ENCODE results near the gene FRYL. TPM values are rescaled to one million over a fixed set of nuclear protein-coding genes. Genes with fewer than 3 reads are reported as not detected.
"Not testable (repeated sequence)": the region's sequence is repeated elsewhere in the genome, so short reads cannot be mapped to it uniquely, and the experiment has no call there.

FRYL gene
- total RNA-seq, 2 experiments from 2014 or later = 80.8 to 97.3 TPM

DNA sequence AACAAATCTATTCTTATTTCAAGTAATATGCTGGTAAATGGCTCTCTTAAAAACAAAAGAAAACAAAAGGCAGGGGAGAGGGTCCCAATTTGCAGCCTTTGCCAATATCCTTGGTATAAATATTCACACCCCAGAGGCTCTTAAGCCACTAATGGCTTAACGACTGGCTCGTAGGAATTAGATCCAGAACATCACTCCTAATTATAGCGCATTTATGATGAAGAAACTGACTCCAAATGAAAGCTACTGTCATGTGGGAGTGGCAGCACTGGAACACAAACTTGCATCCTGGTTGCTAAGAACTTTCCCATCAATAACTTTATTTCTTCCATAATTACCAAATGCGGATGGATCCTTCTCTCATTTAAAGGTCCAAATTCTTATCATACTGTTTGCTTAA lies 138.7 kb downstream of the FRYL start:
- ATAC-seq (no peak), DNase-seq (no peak)
- no peaks in the 10 kb centered on the region for H3K27me3 Mint-ChIP-seq
- CTCF ChIA-PET = no interaction called here
- H3K4me1 Mint-ChIP-seq = peaks cover 3% of the 10 kb centered on the region
- H3K4me3 Mint-ChIP-seq = no peak overlapping the region
- peaks cover 1% of the 10 kb centered on the region for H3K9me3 Mint-ChIP-seq (ENCODE audit: low read depth)
- H3K27ac Mint-ChIP-seq = no peak overlapping the region
- peaks cover 8% of the 10 kb centered on the region for H3K36me3 Mint-ChIP-seq

DNA sequence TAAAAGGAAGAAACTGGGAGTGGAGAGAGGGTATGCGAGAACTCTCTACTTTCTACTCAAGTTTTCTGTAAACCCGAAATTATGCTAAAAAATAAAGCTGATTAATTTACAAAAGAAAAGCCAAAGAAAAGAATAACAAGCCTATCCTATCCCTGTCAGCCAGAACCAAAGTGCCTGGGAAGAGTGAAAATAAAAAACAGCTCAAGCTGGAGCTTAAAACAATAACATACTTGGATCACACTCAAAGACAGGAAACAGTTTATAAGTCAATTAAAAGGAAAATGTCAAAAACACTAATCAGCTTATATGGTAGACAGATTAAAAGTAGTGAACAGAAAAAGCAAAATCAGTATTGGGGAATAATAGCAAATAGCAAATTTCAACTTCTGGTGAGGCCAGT lies 139.4 kb downstream of the FRYL start:
- Mint-ChIP-seq H3K9me3 (ENCODE audit: low read depth) (peaks cover 1% of the 10 kb centered on the region), H3K36me3 (peaks cover 8% of the 10 kb centered on the region), H3K4me1 (peaks cover 4% of the 10 kb centered on the region), H3K27ac (no peak overlapping the region), H3K4me3 (no peak overlapping the region), H3K27me3 (no peaks in the 10 kb centered on the region)
- CTCF ChIA-PET = interaction anchor here (0.9 kb wide), 1 partner anchor 64 kb away, joined by 3 read pairs; no protein-coding TSS in a partner anchor
- ATAC-seq (no peak), DNase-seq (no peak)

DNA sequence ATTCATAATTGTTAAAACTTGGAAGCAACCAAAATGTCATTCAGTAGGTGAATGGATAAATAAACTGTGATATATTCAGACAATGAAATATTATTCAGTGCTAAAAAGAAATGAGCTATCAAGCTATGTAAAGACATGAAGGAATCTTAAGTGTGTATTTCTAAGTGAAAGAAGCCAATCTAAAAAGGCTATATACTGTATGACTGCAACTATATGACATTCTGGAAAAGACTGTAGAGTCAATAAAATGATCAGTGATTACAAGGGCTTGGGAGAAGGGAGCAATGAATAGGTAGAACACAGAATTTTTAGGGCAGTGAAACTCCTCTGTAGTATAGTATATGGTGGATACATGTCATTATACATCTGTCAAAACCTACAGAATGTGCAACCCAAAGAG lies 139.9 kb downstream of the FRYL start:
- no peak overlapping the region for H3K27ac Mint-ChIP-seq
- ATAC-seq = no peak
- H3K27me3 Mint-ChIP-seq = no peaks in the 10 kb centered on the region
- DNase-seq = no peak
- no peak overlapping the region for H3K4me3 Mint-ChIP-seq
- CTCF ChIA-PET = interaction anchor here (0.9 kb wide), 1 partner anchor 64 kb away, joined by 3 read pairs; no protein-coding TSS in a partner anchor
- peaks cover 4% of the 10 kb centered on the region for H3K4me1 Mint-ChIP-seq
- H3K9me3 Mint-ChIP-seq (ENCODE audit: low read depth) = peaks cover 1% of the 10 kb centered on the region
- H3K36me3 Mint-ChIP-seq = peaks cover 8% of the 10 kb centered on the region

DNA sequence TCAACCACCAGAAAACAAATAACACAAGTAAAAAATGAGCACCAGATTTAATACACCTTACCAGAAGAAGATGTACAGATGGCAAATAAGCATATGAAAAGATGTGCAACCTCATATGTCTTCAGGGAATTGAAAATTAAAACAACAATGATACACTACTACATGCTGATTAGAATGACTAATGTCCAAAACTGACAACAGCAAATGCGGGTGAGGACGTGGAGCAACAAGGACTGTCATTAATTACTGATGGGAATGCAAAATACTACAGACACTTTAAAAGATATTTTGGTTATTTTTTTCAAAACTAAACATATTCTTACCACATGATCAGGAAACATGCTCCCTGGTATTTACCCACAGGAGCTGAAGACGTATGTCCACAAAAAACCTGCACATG lies 140.3 kb downstream of the FRYL start:
- peaks cover 4% of the 10 kb centered on the region for H3K4me1 Mint-ChIP-seq
- H3K4me3 Mint-ChIP-seq = no peak overlapping the region
- H3K27me3 Mint-ChIP-seq = no peaks in the 10 kb centered on the region
- H3K9me3 Mint-ChIP-seq (ENCODE audit: low read depth) = peaks cover 1% of the 10 kb centered on the region
- DNase-seq = no peak
- CTCF ChIA-PET = no interaction called here
- H3K27ac Mint-ChIP-seq = no peak overlapping the region
- ATAC-seq = no peak
- peaks cover 8% of the 10 kb centered on the region for H3K36me3 Mint-ChIP-seq

DNA sequence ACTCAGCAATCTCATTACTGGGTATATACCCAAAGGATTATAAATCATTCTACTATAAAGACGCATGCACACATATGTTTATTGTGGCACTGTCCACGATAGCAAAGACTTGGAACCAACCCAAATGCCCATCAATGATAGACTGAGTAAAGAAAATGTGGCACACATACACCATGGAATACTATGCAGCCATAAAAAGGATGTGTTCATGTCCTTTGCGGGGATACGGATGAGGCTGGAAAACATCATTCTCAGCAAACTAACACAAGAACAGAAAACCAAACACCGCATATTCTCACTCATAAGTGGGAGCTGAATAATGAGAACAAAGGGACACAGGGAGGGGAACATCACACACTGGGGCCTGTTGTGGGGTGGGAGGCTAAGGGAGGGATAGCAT lies 141.5 kb downstream of the FRYL start:
- H3K9me3 Mint-ChIP-seq (ENCODE audit: low read depth); DNase-seq; H3K27ac Mint-ChIP-seq; H3K4me1 Mint-ChIP-seq; H3K27me3 Mint-ChIP-seq; CTCF ChIA-PET; ATAC-seq; H3K4me3 Mint-ChIP-seq; H3K36me3 Mint-ChIP-seq: not testable (repeated sequence)

DNA sequence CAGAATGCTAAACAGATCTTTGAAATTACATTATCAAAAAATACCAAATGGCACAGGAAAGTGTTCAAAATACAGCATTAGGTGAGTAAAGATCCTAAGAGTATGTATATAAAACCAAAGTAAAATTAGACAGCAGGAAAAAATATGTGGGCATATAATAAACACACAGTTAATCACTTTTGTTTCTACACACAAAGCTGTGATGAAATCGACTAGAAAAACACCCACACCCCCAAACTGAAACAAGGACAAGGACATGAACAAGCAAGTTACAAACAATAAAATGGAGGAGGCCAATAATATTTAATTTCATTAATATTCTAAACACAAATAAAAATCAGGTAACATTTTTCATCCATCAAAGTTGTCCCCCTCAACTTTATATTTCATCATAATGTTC lies 143.2 kb downstream of the FRYL start:
- H3K9me3 Mint-ChIP-seq (ENCODE audit: low read depth) = peaks cover 1% of the 10 kb centered on the region
- H3K27me3 Mint-ChIP-seq = no peaks in the 10 kb centered on the region
- ATAC-seq = no peak
- CTCF ChIA-PET = no interaction called here
- no peak overlapping the region for H3K27ac Mint-ChIP-seq
- H3K4me3 Mint-ChIP-seq = no peak overlapping the region
- peaks cover 8% of the 10 kb centered on the region for H3K36me3 Mint-ChIP-seq
- DNase-seq = no peak
- H3K4me1 Mint-ChIP-seq = peaks cover 4% of the 10 kb centered on the region

DNA sequence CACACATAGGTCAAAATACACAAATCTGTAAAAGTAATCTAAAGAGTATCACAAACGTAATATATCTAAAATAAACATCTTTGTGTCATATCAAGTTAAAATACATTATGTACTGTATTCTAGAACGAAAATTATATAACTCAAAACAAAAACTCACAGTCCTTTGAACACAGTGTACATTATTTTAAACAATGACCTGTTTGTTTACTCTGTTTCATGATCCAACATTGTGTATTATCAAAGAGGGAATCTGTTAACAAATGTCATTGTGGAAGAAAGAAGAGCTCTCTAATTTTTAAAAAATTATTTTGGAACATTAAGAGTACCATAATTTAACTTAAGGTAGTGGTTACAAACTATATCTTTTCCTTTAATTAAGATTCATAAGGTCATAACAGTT lies 144.1 kb downstream of the FRYL start:
- Mint-ChIP-seq H3K4me3 (no peak overlapping the region), H3K36me3 (peaks cover 8% of the 10 kb centered on the region), H3K27ac (no peak overlapping the region), H3K27me3 (no peaks in the 10 kb centered on the region), H3K9me3 (ENCODE audit: low read depth) (peaks cover 1% of the 10 kb centered on the region), H3K4me1 (peaks cover 4% of the 10 kb centered on the region)
- CTCF ChIA-PET = no interaction called here
- ATAC-seq (no peak), DNase-seq (no peak)

DNA sequence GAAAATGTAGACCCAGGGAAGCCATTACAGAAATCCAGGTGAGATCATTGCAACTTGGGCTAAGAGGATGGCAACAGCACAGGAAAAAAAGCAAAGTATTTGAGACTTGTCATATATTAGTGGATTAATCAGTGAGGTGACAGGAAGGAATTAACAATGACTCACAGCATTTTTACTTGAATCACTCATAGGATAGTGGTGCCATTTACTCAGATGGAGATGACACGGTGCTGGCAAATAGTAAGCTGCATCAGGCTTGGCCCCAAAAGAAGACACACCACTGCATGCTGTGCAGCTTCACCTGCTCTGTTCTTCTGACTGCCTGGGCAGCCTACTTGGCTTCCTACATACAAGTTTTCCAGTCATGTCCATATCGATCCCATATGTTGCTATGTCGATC lies 144.8 kb downstream of the FRYL start:
- H3K4me1 Mint-ChIP-seq = peaks cover 7% of the 10 kb centered on the region
- peaks cover 1% of the 10 kb centered on the region for H3K9me3 Mint-ChIP-seq (ENCODE audit: low read depth)
- CTCF ChIA-PET = no interaction called here
- H3K27ac Mint-ChIP-seq = no peak overlapping the region
- no peak overlapping the region for H3K4me3 Mint-ChIP-seq
- no peaks in the 10 kb centered on the region for H3K27me3 Mint-ChIP-seq
- DNase-seq (peak; percentile 42), ATAC-seq (peak; percentile 63)
- peaks cover 8% of the 10 kb centered on the region for H3K36me3 Mint-ChIP-seq

DNA sequence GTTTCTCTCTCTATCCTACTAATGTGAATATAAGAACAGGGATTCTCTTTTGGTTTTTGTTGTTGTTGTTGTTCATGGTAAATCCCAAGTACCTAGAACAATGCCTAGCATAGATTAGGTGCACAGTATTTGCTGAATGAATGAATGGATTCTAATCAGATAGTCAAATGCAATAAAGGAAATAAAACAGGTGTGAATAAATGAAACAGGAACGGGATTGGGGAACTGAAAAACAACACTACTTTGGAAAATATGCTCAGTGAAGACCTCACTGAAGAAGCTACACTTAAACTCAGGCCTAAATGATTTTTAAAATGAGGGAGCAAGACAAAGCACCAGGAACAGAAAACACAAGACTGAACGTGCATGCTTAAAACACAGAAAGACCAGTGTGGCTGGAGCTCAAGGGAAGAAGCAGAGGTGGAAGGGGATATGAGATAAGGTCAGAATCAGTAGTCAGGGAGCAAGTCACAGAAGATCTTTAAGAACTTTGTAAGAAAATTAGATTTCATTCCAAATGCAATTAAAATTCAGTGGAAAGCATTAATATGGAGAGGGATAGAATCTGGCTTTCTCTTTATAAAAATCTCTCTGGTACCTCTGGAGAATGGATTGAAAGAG lies 145.3 kb downstream of the FRYL start:
- CTCF ChIA-PET = no interaction called here
- Mint-ChIP-seq H3K4me1 (peaks cover 7% of the 10 kb centered on the region), H3K27ac (no peak overlapping the region), H3K4me3 (no peak overlapping the region), H3K9me3 (ENCODE audit: low read depth) (peaks cover 1% of the 10 kb centered on the region), H3K27me3 (no peaks in the 10 kb centered on the region), H3K36me3 (peaks cover 8% of the 10 kb centered on the region)
- ATAC-seq = no peak
- no peak for DNase-seq

DNA sequence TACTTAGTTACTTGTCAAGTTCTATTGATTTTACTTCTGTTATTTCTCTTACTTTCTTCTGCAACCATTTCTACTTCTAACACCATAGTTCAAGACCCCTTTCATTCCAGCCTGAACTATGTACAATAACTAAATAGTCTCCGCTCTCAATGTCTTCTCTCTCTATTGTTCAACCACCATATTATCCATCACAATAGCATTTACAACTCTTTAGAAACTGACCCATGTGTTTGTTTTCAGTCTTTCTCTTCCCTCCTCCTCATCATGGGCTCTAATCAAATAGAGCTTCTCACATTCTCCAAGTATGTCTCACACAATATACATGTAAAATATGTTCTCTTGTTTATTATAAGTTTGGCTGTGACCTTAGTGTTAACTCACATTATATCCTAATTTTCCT lies 146.4 kb downstream of the FRYL start:
- ATAC-seq (no peak), DNase-seq (no peak)
- no peak overlapping the region for H3K4me3 Mint-ChIP-seq
- peaks cover 2% of the 10 kb centered on the region for H3K36me3 Mint-ChIP-seq
- H3K27me3 Mint-ChIP-seq = no peaks in the 10 kb centered on the region
- no peak overlapping the region for H3K27ac Mint-ChIP-seq
- H3K9me3 Mint-ChIP-seq (ENCODE audit: low read depth) = no peaks in the 10 kb centered on the region
- CTCF ChIA-PET = interaction anchor here (1.0 kb wide), 1 partner anchor 50 kb away, joined by 3 read pairs; no protein-coding TSS in a partner anchor
- peaks cover 7% of the 10 kb centered on the region for H3K4me1 Mint-ChIP-seq

DNA sequence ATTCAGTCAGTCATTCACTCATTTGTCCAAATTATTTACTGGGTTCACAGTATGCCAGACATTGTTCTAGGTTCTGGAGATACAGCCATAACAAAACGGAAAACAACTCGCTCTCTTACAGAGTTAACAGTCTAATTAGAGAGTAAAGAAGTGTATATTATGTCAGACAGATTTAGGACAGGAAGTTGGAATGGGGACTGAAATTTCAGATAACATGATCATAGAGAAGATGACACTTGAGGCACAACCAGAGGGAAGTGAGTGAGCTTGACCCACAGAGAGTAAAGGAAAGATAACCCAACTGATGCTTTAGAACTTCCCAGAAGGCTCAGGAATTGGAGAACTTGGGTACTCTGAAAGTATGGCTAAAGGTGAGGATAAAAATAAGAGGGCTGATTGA lies 150.6 kb downstream of the FRYL start:
- Mint-ChIP-seq H3K9me3 (ENCODE audit: low read depth) (no peaks in the 10 kb centered on the region), H3K4me3 (no peak overlapping the region), H3K36me3 (peaks cover under 1% of the 10 kb centered on the region), H3K27me3 (no peaks in the 10 kb centered on the region), H3K27ac (no peak overlapping the region), H3K4me1 (peaks cover 2% of the 10 kb centered on the region)
- CTCF ChIA-PET = no interaction called here
- DNase-seq (no peak), ATAC-seq (no peak)

DNA sequence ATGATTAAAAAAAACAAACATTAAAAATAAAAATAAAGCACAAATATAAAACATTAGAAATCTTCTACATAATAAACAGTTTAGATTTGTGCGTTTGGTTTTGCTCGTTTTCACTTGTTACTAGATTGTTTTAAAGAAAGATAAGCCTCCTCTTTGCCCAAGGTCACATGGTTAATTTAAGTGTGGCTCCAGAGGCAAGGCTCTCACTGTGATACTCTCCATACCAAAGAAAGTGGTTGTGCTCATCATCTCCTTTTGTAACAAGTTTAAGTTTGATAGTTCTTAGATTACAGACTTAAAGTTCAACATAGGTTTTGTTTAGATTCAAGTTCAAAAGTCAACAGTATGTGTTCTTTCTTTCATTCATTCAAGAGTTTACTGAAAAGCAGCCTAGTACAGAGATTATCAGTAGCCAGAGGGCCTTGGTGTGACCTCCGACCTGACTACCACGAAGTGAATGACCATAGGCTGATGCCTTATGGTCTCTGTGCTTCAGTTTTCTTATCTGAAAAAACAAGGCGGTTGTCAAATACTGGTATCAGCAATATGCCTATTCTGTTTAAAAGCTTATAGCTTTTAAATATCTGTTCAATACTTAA lies 156.8 kb downstream of the FRYL start:
- DNase-seq = no peak
- no peak overlapping the region for H3K4me3 Mint-ChIP-seq
- no peak overlapping the region for H3K27ac Mint-ChIP-seq
- no peaks in the 10 kb centered on the region for H3K4me1 Mint-ChIP-seq
- CTCF ChIA-PET = no interaction called here
- H3K36me3 Mint-ChIP-seq = peaks cover 16% of the 10 kb centered on the region
- H3K27me3 Mint-ChIP-seq = no peaks in the 10 kb centered on the region
- no peaks in the 10 kb centered on the region for H3K9me3 Mint-ChIP-seq (ENCODE audit: low read depth)
- ATAC-seq = no peak

DNA sequence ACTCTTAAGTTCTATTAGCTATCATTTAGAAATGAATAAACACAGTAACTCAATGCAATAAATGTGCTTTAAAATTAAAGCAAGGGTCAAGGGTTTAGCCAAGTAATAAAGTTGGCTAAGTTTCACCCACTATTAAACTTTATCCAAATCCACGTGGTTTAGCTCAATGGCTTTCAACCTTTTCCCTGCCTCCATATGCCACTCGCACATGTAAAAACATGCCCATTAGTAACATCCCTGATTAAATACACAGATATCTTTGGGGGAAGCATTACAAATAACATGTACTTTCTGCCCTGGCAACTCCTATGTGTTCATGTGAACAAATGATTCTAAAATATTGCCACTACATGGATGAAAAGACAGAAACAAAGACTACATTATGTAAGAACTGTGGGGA lies 159.2 kb downstream of the FRYL start:
- Mint-ChIP-seq H3K27ac (no peak overlapping the region), H3K27me3 (no peaks in the 10 kb centered on the region), H3K4me1 (no peaks in the 10 kb centered on the region), H3K4me3 (no peak overlapping the region), H3K9me3 (ENCODE audit: low read depth) (no peaks in the 10 kb centered on the region), H3K36me3 (peaks cover 29% of the 10 kb centered on the region)
- CTCF ChIA-PET = no interaction called here
- DNase-seq = no peak
- ATAC-seq = no peak

DNA sequence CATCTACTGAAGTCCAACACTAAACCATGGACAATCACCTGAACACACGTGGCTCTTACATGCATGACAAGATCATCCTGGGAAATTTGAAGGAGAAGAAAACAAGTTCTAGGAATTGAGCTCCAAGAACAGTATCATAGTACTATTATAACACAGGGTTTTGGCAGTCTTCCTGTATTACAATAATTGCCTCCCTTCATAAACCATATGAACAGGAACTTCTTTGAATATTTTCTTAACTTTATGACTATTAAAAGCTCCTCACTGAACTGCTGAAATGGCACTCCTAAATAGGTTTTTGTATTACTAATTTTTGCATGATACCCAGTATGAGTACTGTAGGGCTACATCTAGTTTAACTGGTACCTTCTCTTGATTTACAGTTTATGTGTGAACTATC lies 160.0 kb downstream of the FRYL start:
- CTCF ChIA-PET = no interaction called here
- H3K27ac Mint-ChIP-seq = no peak overlapping the region

More for the DNA sequence above, 160.0 kb downstream of the FRYL start:
- ATAC-seq (no peak), DNase-seq (no peak)
- H3K4me1 Mint-ChIP-seq = no peaks in the 10 kb centered on the region
- H3K4me3 Mint-ChIP-seq = no peak overlapping the region
- H3K9me3 Mint-ChIP-seq (ENCODE audit: low read depth) = no peaks in the 10 kb centered on the region
- peaks cover 34% of the 10 kb centered on the region for H3K36me3 Mint-ChIP-seq
- H3K27me3 Mint-ChIP-seq = no peaks in the 10 kb centered on the region

Data from activated CD8-positive, alpha-beta memory T cell treated with anti-CD3 and anti-CD28 coated beads, Interleukin-2, amount 10 ng/mL, durations not matched to agents 7 days and 5 days (primary cell).